Vagina (tissue), 2 donors: ENCODE results near the gene MTUS2.

Experiments
- CTCF ChIP-seq, 3 experiments: fragments of 450-650 bp in 2 of 3; fragments of 200-600 bp in 1 of 3; sonication (generic) in 1 of 3; IDR thresholded peaks; one replicate each; pipeline ENCODE4 v1.5.1; 2017 to 2019; ENCODE audit warnings: antibody characterized with exemption in 3 of 3, mild to moderate bottlenecking in 2 of 3, moderate library complexity in 2 of 3
- POLR2A ChIP-seq, 2 donors: fragments of 450-650 bp; IDR thresholded peaks; one replicate each; pipeline ENCODE4 v1.6.1; 2017; ENCODE audit warnings: antibody characterized with exemption in 2 of 2, mild to moderate bottlenecking in 2 of 2, moderate library complexity in 2 of 2
- POLR2AphosphoS5 ChIP-seq, 2 donors: sonication (generic); formaldehyde crosslinking; IDR thresholded peaks; one replicate each; pipeline ENCODE4 v1.9.0; 2017; ENCODE audit warnings: antibody characterized with exemption in 2 of 2, mild to moderate bottlenecking in 2 of 2, low read depth in 1 of 2; ENCODE audit not compliant: insufficient read depth in 1 of 2

- no peak for TF ChIP-seq CTCF (IDR thresholded peaks at IDR 0.05)
- TF ChIP-seq POLR2A (IDR thresholded peaks at IDR 0.05): no peak
- TF ChIP-seq POLR2AphosphoS5 (IDR thresholded peaks at IDR 0.05; ENCODE audit: insufficient read depth in 1 of 2, low read depth in 1 of 2): no peak
These were observed 341.5 kb downstream of the MTUS2 start for GRCh38 chr13:29161676-29162075.
